ENCODE data around the gene DOCK2. TPM values are rescaled to one million over a fixed set of nuclear protein-coding genes. Genes with fewer than 3 reads are reported as not detected.

DOCK2 gene
- total RNA-seq, 1 experiment from 2014 or later = 0.42 TPM

DNA sequence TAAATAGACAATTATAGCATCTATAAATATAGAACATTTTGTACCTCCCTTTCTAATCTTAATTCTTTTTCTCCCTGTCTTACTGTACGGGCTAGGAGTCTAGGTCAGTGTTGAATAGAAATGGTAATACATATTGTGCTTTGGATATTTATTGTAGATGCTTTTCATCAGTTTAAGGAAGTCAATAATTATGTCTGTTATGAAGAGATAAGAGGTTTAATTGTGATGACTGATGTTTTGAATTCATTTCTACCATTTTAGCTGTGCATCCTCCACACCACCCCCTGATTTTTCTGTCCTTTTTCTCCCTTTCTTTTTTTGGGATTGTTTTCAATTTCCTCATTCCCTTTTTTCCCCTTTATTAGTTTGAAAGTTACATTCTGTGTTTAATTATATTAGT is 95.8 kb downstream of the DOCK2 start:
- no peaks in the 10 kb centered on the region for H3K36me3 Mint-ChIP-seq (ENCODE audit: insufficient read depth, unreplicated experiment)
- intact Hi-C loops (cut with micrococcal nuclease) = no loop called here
- no peaks in the 10 kb centered on the region for H3K4me1 Mint-ChIP-seq (ENCODE audit: insufficient read depth, unreplicated experiment)
- TF ChIP-seq, protein P1, sequence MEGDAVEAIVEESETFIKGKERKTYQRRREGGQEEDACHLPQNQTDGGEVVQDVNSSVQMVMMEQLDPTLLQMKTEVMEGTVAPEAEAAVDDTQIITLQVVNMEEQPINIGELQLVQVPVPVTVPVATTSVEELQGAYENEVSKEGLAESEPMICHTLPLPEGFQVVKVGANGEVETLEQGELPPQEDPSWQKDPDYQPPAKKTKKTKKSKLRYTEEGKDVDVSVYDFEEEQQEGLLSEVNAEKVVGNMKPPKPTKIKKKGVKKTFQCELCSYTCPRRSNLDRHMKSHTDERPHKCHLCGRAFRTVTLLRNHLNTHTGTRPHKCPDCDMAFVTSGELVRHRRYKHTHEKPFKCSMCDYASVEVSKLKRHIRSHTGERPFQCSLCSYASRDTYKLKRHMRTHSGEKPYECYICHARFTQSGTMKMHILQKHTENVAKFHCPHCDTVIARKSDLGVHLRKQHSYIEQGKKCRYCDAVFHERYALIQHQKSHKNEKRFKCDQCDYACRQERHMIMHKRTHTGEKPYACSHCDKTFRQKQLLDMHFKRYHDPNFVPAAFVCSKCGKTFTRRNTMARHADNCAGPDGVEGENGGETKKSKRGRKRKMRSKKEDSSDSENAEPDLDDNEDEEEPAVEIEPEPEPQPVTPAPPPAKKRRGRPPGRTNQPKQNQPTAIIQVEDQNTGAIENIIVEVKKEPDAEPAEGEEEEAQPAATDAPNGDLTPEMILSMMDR (IDR thresholded peaks at IDR 0.05; ENCODE audit: unreplicated experiment) = no peak
- H3K27ac Mint-ChIP-seq (ENCODE audit: low read depth, unreplicated experiment) = no peak overlapping the region
- ChIA-PET CTCF (interaction anchor here (1.7 kb wide), 1 partner anchor 248 kb away, joined by 6 read pairs; the partner anchor contains the start of gene INSYN2B), POLR2A (interaction anchor here (0.8 kb wide), 1 partner anchor 19 kb away, joined by 3 read pairs; no protein-coding TSS in a partner anchor)
- no peaks in the 10 kb centered on the region for H3K9me3 Mint-ChIP-seq (ENCODE audit: unreplicated experiment)
- BruUV-seq (replicated peaks) = no TSS peak
- no peak for DNase-seq (ENCODE audit: unreplicated experiment)
- H3K4me3 Mint-ChIP-seq (ENCODE audit: unreplicated experiment) = no peak overlapping the region
- H3K27me3 Mint-ChIP-seq (ENCODE audit: insufficient read depth, unreplicated experiment) = no peaks in the 10 kb centered on the region

DNA sequence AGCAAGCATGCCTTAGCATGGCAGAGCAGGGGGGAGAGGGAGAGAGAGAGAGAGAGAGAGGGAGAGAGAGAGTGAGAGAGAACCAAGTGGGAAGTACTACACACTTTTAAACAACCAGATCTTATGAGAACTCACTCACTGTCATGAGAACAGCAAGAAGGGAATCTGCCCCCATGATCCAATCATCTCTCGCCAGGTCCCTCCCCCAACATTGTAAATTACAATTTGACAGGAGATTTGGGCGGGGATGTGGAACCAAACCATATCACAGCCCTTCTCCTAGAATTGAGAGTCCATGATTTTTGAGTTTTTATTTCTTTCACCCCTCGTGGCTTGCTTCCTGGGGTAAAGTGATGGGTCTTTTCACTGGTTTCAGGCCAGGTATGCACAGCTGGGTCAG is 98.8 kb downstream of the DOCK2 start:
- intact Hi-C loops (cut with micrococcal nuclease) = no loop called here
- BruUV-seq (replicated peaks) = no TSS peak
- no peak for DNase-seq (ENCODE audit: unreplicated experiment)
- TF ChIP-seq, protein P1 (IDR thresholded peaks at IDR 0.05; ENCODE audit: unreplicated experiment) = no peak
- Mint-ChIP-seq H3K9me3 (ENCODE audit: unreplicated experiment) (no peaks in the 10 kb centered on the region), H3K27me3 (ENCODE audit: insufficient read depth, unreplicated experiment) (no peaks in the 10 kb centered on the region), H3K4me3 (ENCODE audit: unreplicated experiment) (no peak overlapping the region), H3K36me3 (ENCODE audit: insufficient read depth, unreplicated experiment) (no peaks in the 10 kb centered on the region), H3K27ac (ENCODE audit: low read depth, unreplicated experiment) (no peak overlapping the region), H3K4me1 (ENCODE audit: insufficient read depth, unreplicated experiment) (no peaks in the 10 kb centered on the region)
- CTCF ChIA-PET = interaction anchor here (0.7 kb wide), 1 partner anchor 20 kb away, joined by 6 read pairs; no protein-coding TSS in a partner anchor
- POLR2A ChIA-PET = no interaction called here

GRCh38 chr5:169736653-169737052 is 99.6 kb downstream of the DOCK2 start:
- Mint-ChIP-seq H3K27me3 (ENCODE audit: insufficient read depth, unreplicated experiment) (no peaks in the 10 kb centered on the region), H3K4me3 (ENCODE audit: unreplicated experiment) (no peak overlapping the region), H3K36me3 (ENCODE audit: insufficient read depth, unreplicated experiment) (no peaks in the 10 kb centered on the region), H3K9me3 (ENCODE audit: unreplicated experiment) (no peaks in the 10 kb centered on the region), H3K27ac (ENCODE audit: low read depth, unreplicated experiment) (no peak overlapping the region), H3K4me1 (ENCODE audit: insufficient read depth, unreplicated experiment) (no peaks in the 10 kb centered on the region)
- DNase-seq (ENCODE audit: unreplicated experiment) = no peak
- TF ChIP-seq, protein P1 (IDR thresholded peaks at IDR 0.05; ENCODE audit: unreplicated experiment) = no peak
- ChIA-PET POLR2A (no interaction called here), CTCF (no interaction called here)
- no TSS peak for BruUV-seq (replicated peaks)
- intact Hi-C loops (cut with micrococcal nuclease) = no loop called here

- ChIA-PET POLR2A (no interaction called here), CTCF (no interaction called here)
- BruUV-seq (replicated peaks) = no TSS peak
- intact Hi-C loops (cut with micrococcal nuclease) = no loop called here
- Mint-ChIP-seq H3K27ac (ENCODE audit: low read depth, unreplicated experiment) (no peak overlapping the region), H3K4me3 (ENCODE audit: unreplicated experiment) (no peak overlapping the region), H3K9me3 (ENCODE audit: unreplicated experiment) (no peaks in the 10 kb centered on the region), H3K36me3 (ENCODE audit: insufficient read depth, unreplicated experiment) (no peaks in the 10 kb centered on the region), H3K27me3 (ENCODE audit: insufficient read depth, unreplicated experiment) (no peaks in the 10 kb centered on the region), H3K4me1 (ENCODE audit: insufficient read depth, unreplicated experiment) (peaks cover 10% of the 10 kb centered on the region)
- TF ChIP-seq, protein P1 (IDR thresholded peaks at IDR 0.05; ENCODE audit: unreplicated experiment) = no peak
- no peak for DNase-seq (ENCODE audit: unreplicated experiment)
Observed at GRCh38 chr5:169740435-169740834, 103.4 kb downstream of the DOCK2 start.
